WTC11 (cell line): ENCODE results near the gene DUSP2. TPM values are rescaled to one million over a fixed set of nuclear protein-coding genes. Genes with fewer than 3 reads are reported as not detected.
A peak's percentile ranks its signal among the peaks of the same experiment; 100 is the strongest.

ENCODE experiments used
- ATAC-seq: fragments of 200-7000 bp; cut with Tn5 transposase; 2 replicates; pipeline ENCODE4 v1.10.0; 2021; ENCODE audit warnings: mild to moderate bottlenecking, moderate library complexity
- CTCF ChIA-PET: fragments of 300-600 bp; sonication (Branson Sonifier 250); formaldehyde crosslinking; loops from one replicate; lab custom pipeline; 2021; ENCODE audit warnings: antibody characterized with exemption; lab: Charles Lee
- POLR2A ChIA-PET: fragments of 350-600 bp; sonication (Branson Sonifier 250); formaldehyde crosslinking; loops from one replicate; lab custom pipeline; 2021; ENCODE audit warnings: antibody characterized with exemption; lab: Charles Lee
- DNase-seq: peaks from one replicate; pipeline ENCODE4 v3.0.0; 2021; ENCODE audit warnings: low spot score
- H3K27ac Mint-ChIP-seq: 2 replicates; pipeline ENCODE4 v1.8.0; 2021; ENCODE audit warnings: mixed read lengths
- H3K27me3 Mint-ChIP-seq: 2 replicates; pipeline ENCODE4 v1.8.0; 2021; ENCODE audit warnings: low read depth, mild to moderate bottlenecking, moderate library complexity, mixed read lengths
- H3K36me3 Mint-ChIP-seq: 2 replicates; pipeline ENCODE4 v1.8.0; 2021; ENCODE audit warnings: mixed read lengths
- H3K4me1 Mint-ChIP-seq: 2 replicates; pipeline ENCODE4 v1.8.0; 2022; ENCODE audit warnings: mixed read lengths
- H3K4me3 Mint-ChIP-seq: 2 replicates; pipeline ENCODE4 v1.8.0; 2021; ENCODE audit warnings: mild to moderate bottlenecking, moderate library complexity, mixed read lengths
- H3K9me3 Mint-ChIP-seq: 2 replicates; pipeline ENCODE4 v1.8.0; 2021; ENCODE audit warnings: mixed read lengths
- CTCF ChIP-seq: fragments of 200-600 bp; IDR thresholded peaks from 2 replicates; pipeline ENCODE4 v1.8.0; 2022; ENCODE audit warnings: antibody characterized with exemption
- NFATC4 ChIP-seq: fragments of 250-450 bp; sonication (Bioruptor Pico); IDR thresholded peaks from 2 replicates; pipeline ENCODE4 v1.9.0; 2021; ENCODE audit warnings: mild to moderate bottlenecking
- NFE2L1 ChIP-seq: sonication (generic); formaldehyde crosslinking; IDR thresholded peaks from 2 replicates; pipeline ENCODE4 v1.8.1; 2023; ENCODE audit warnings: missing genetic modification reagents
- NFYB ChIP-seq: sonication (generic); formaldehyde crosslinking; conservative IDR thresholded peaks from 2 replicates; pipeline ENCODE4 v1.8.0; 2022; ENCODE audit warnings: low read depth, missing genetic modification reagents
- STAT6 ChIP-seq: sonication (generic); formaldehyde crosslinking; conservative IDR thresholded peaks from 2 replicates; pipeline ENCODE4 v1.8.1; 2023; ENCODE audit warnings: mild to moderate bottlenecking, low read depth, missing genetic modification reagents, moderate library complexity
- TCF7 ChIP-seq: sonication (generic); formaldehyde crosslinking; IDR thresholded peaks from 2 replicates; pipeline ENCODE4 v1.8.0; 2022; ENCODE audit warnings: mild to moderate bottlenecking, low read depth, missing genetic modification reagents, moderate library complexity
- ZBTB43 ChIP-seq: sonication (generic); formaldehyde crosslinking; IDR thresholded peaks from 2 replicates; pipeline ENCODE4 v1.8.1; 2023; ENCODE audit warnings: mild to moderate bottlenecking, missing genetic modification reagents
- ZNF219 ChIP-seq: sonication (generic); formaldehyde crosslinking; IDR thresholded peaks from 2 replicates; pipeline ENCODE4 v1.8.0; 2023; ENCODE audit warnings: missing genetic modification reagents, mild to moderate bottlenecking, borderline replicate concordance
- ZNF532 ChIP-seq: fragments of 250-450 bp; sonication (Bioruptor Pico); IDR thresholded peaks from 2 replicates; pipeline ENCODE4 v1.9.0; 2021; ENCODE audit warnings: mild to moderate bottlenecking, borderline replicate concordance
- total RNA-seq: library from RNA; stranded (reverse); gene quantifications from 3 replicates; pipeline ENCODE4 v1.2.3, GENCODE V29; 2021
- TF ChIP-seq, protein P1 (sequence below): fragments of 250-450 bp; sonication (Bioruptor Pico); IDR thresholded peaks from 2 replicates; pipeline ENCODE4 v2.1.2; 2022; ENCODE audit warnings: mild to moderate bottlenecking, moderate library complexity

DUSP2 gene
- total RNA-seq, 1 experiment from 2014 or later: 4.7 TPM

GRCh38 chr2:96113951-96114350, 31.3 kb downstream of the DUSP2 start:
- Mint-ChIP-seq H3K36me3 (no peaks in the 10 kb centered on the region), H3K4me1 (peaks cover 28% of the 10 kb centered on the region), H3K9me3 (no peaks in the 10 kb centered on the region), H3K4me3 (no peak overlapping the region), H3K27me3 (peaks cover 31% of the 10 kb centered on the region), H3K27ac (no peak overlapping the region)
- no peak for ATAC-seq
- no peak for TF ChIP-seq NFATC4 (CRISPR knock-in tag)
- TF ChIP-seq ZBTB43: no peak
- TF ChIP-seq ZNF219: no peak
- no peak for TF ChIP-seq NFYB
- DNase-seq: no peak
- CTCF ChIA-PET: interaction anchor here (0.6 to 2.8 kb wide), 23 partner anchors 9 to 278 kb away, joined by 3 to 20 read pairs (median 5); partner anchors contain the start of gene ASTL
- POLR2A ChIA-PET: no interaction called here

- Mint-ChIP-seq H3K27me3 (peaks cover 25% of the 10 kb centered on the region), H3K36me3 (no peaks in the 10 kb centered on the region), H3K4me3 (no peak overlapping the region), H3K9me3 (no peaks in the 10 kb centered on the region), H3K27ac (no peak overlapping the region)
- CTCF ChIA-PET: interaction anchor here (0.6 to 2.8 kb wide), 23 partner anchors 9 to 277 kb away, joined by 3 to 20 read pairs (median 5); partner anchors contain the start of gene ASTL
- peak; percentile 63 for DNase-seq
- no peak for ATAC-seq
- POLR2A ChIA-PET: no interaction called here
- TF ChIP-seq STAT6 (CRISPR knock-in tag) (no peak), ZNF532 (no peak), CTCF (0 out of 2 replicates have a peak, but pooled peaks have one; percentile 40)
- TF ChIP-seq, all 79 proteins: peak for 1
- peaks cover 34% of the 10 kb centered on the region for H3K4me1 Mint-ChIP-seq
These were observed 31.9 kb downstream of the DUSP2 start for GRCh38 chr2:96113367-96113677.

DNA sequence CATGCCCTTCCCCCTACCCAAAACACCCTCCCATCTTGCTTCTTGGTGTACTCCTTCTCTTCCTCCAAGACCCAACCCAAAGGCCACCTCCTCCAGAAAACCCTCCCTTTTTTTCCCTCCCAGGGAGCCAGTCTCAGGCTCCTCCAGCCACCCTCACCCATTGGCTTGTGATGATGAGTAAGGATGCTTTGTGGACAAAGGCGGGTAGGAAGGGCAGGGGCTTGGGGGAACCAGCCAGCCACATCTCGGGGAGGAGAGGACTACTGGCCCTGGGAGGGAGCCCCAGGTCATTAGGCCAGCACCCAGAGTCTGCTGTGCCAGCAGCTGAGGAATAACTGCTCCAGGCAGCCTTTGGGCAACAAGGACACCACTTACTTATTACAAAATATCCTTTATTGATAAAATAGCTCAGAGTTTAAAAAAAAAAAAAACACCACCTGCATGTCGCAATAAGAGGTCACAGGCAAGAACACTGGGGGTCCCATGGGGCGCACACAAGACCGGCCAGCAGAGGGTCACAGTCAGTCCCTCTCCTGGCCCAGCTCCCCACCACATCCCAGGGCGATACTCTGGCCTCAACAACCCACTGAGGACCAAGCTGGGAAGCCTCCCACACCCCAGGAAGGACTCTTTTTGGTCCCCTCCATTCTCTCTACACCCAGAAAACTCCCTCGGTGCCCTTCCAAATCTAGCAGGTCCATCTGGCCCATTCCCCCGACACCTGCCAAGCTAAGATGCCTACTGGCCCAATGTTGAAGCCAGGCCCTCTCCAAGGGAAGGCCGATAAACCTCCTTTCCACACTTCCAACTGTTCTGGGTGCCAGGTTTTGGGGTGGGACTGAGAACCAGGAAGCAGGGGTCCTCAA, 32.5 kb downstream of the DUSP2 start:
- peaks cover 19% of the 10 kb centered on the region for H3K27me3 Mint-ChIP-seq
- DNase-seq (no peak), ATAC-seq (no peak)
- peaks cover 35% of the 10 kb centered on the region for H3K4me1 Mint-ChIP-seq
- H3K9me3 Mint-ChIP-seq: no peaks in the 10 kb centered on the region
- no peak overlapping the region for H3K4me3 Mint-ChIP-seq
- ChIA-PET CTCF (interaction anchor here (0.7 to 2.8 kb wide), 12 partner anchors 11 to 129 kb away, joined by 3 to 20 read pairs (median 5); partner anchors contain the start of gene ASTL), POLR2A (interaction anchor here (0.7 kb wide), 1 partner anchor 20 kb away, joined by 3 read pairs; no protein-coding TSS in a partner anchor)
- no peaks in the 10 kb centered on the region for H3K36me3 Mint-ChIP-seq
- H3K27ac Mint-ChIP-seq: no peak overlapping the region
- TF ChIP-seq TCF7 (CRISPR knock-in tag) (no peak), ZNF532 (no peak), NFE2L1 (CRISPR knock-in tag) (no peak)
- TF ChIP-seq, protein P1, sequence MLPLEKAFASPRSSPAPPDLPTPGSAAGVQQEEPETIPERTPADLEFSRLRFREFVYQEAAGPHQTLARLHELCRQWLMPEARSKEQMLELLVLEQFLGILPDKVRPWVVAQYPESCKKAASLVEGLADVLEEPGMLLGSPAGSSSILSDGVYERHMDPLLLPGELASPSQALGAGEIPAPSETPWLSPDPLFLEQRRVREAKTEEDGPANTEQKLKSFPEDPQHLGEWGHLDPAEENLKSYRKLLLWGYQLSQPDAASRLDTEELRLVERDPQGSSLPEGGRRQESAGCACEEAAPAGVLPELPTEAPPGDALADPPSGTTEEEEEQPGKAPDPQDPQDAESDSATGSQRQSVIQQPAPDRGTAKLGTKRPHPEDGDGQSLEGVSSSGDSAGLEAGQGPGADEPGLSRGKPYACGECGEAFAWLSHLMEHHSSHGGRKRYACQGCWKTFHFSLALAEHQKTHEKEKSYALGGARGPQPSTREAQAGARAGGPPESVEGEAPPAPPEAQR: no peak
